Hepatocyte (in vitro differentiated cells): ENCODE measurements around the gene TTPAL. TPM values are rescaled to one million over a fixed set of nuclear protein-coding genes. Genes with fewer than 3 reads are reported as not detected.

Source experiments
- DNase-seq: peaks from one replicate; pipeline ENCODE4 v3.0.0-alpha.2; 2016; ENCODE audit warnings: low spot score
- H2AFZ ChIP-seq: fragments of 200-600 bp; sonication (generic); 2 replicates; pipeline ENCODE4 v1.6.0; 2016; ENCODE audit warnings: antibody characterized with exemption, mild to moderate bottlenecking
- H3K27ac ChIP-seq: fragments of 200-600 bp; sonication (generic); 2 replicates; pipeline ENCODE4 v1.5.1; 2016; ENCODE audit warnings: mild to moderate bottlenecking
- H3K27me3 ChIP-seq: fragments of 200-600 bp; sonication (generic); 2 replicates; pipeline ENCODE4 v1.6.1; 2016
- H3K36me3 ChIP-seq: fragments of 200-600 bp; sonication (generic); replicated peaks from 2 replicates; pipeline ENCODE4 v1.5.1; 2016; ENCODE audit warnings: low read depth; ENCODE audit not compliant: insufficient read depth
- H3K4me1 ChIP-seq: fragments of 200-600 bp; sonication (generic); 2 replicates; pipeline ENCODE4 v1.5.1; 2016; ENCODE audit warnings: mild to moderate bottlenecking, moderate library complexity; ENCODE audit not compliant: insufficient read depth
- H3K4me2 ChIP-seq: fragments of 200-600 bp; sonication (generic); 2 replicates; pipeline ENCODE4 v1.6.0; 2016
- H3K4me3 ChIP-seq: fragments of 200-600 bp; sonication (generic); 2 replicates; pipeline ENCODE4 v1.5.1; 2016; ENCODE audit warnings: mild to moderate bottlenecking
- H3K79me2 ChIP-seq: fragments of 200-600 bp; sonication (generic); 2 replicates; pipeline ENCODE4 v1.6.0; 2017; ENCODE audit warnings: mild to moderate bottlenecking
- H3K9me2 ChIP-seq: fragments of 200-600 bp; sonication (generic); replicated peaks from 2 replicates; pipeline ENCODE4 v1.6.0; 2017; ENCODE audit warnings: mild to moderate bottlenecking; ENCODE audit not compliant: insufficient read depth
- H3K9me3 ChIP-seq: fragments of 200-600 bp; sonication (generic); 2 replicates; pipeline ENCODE4 v1.5.1; 2016; ENCODE audit warnings: low read depth, mild to moderate bottlenecking
- H4K20me1 ChIP-seq: fragments of 200-600 bp; sonication (generic); 2 replicates; pipeline ENCODE4 v1.6.0; 2016; ENCODE audit warnings: mild to moderate bottlenecking; ENCODE audit not compliant: insufficient read depth, poor library complexity, severe bottlenecking
- CTCF ChIP-seq: fragments of 200-600 bp; sonication (generic); IDR thresholded peaks from 2 replicates; pipeline ENCODE4 v1.5.1; 2016; ENCODE audit warnings: antibody characterized with exemption, mild to moderate bottlenecking; ENCODE audit not compliant: poor library complexity
- EZH2 ChIP-seq: fragments of 200-600 bp; sonication (generic); IDR thresholded peaks from 2 replicates; pipeline ENCODE4 v1.6.1; 2016; ENCODE audit warnings: antibody characterized with exemption, mild to moderate bottlenecking, borderline replicate concordance
- EZH2phosphoT487 ChIP-seq: fragments of 200-600 bp; sonication (generic); IDR thresholded peaks from one replicate; pipeline ENCODE4 v1.6.1; 2018; ENCODE audit warnings: antibody characterized with exemption, mild to moderate bottlenecking, low read depth, moderate library complexity; ENCODE audit not compliant: unreplicated experiment, severe bottlenecking
- WGBS: methylation state at CpG from one replicate; pipeline ENCODE4 v1.1.6; 2016; ENCODE audit warnings: low lambda C conversion rate; ENCODE audit errors: missing lambda C conversion rate; 5-methylcytosine and 5-hydroxymethylcytosine counted together
- polyA plus RNA-seq: library from polyadenylated mRNA; unstranded; fragments of >200 nt; fragmentation: Nextera tagmentation; extraction: Ambion mirVana; gene quantifications from 2 replicates; pipeline ENCODE4 v1.2.1, GENCODE V29; 2016
- total RNA-seq: library from RNA; depleted of rRNA; stranded (reverse); fragments of >200 nt; gene quantifications from 2 replicates; pipeline ENCODE4 v1.2.3, GENCODE V29; 2014

TTPAL gene
- total and polyA plus RNA-seq, 2 experiments from 2014 or later = 10.3 to 12.9 TPM

- peaks cover 42% of the 10 kb centered on the region for H4K20me1 ChIP-seq
- peak within 1 kb of the TSS; percentile 99 for H3K27ac ChIP-seq
- no peaks in the 10 kb centered on the region for H3K27me3 ChIP-seq
- peak within 1 kb of the TSS; percentile 74 for H3K4me3 ChIP-seq
- H3K9me2 ChIP-seq = no peaks in the 10 kb centered on the region
- no peaks in the 10 kb centered on the region for H3K9me3 ChIP-seq
- H3K36me3 ChIP-seq = no peaks in the 10 kb centered on the region
- peak within 1 kb of the TSS; percentile 53 for H2AFZ ChIP-seq
- peak within 1 kb of the TSS; percentile 95 for H3K4me2 ChIP-seq
- peak; percentile 98 for DNase-seq
- peak; percentile 39 for TF ChIP-seq CTCF
- TF ChIP-seq EZH2phosphoT487 = no peak
- H3K79me2 ChIP-seq = peaks cover 50% of the 10 kb centered on the region
- peaks cover 25% of the 10 kb centered on the region for H3K4me1 ChIP-seq
- WGBS = under 1% methylated on average over 48 of the region's 49 CpGs
Measured at GRCh38 chr20:44521484-44522481, 46.1 kb downstream of the TTPAL start, which contains the start of gene SERINC3. Gene SERINC3 (minus strand): TSS chr20:44522070. CDS start chr20:44521951, 119 bp downstream.

GRCh38 chr20:44522841-44523240, 47.2 kb downstream of the TTPAL start:
- Histone ChIP-seq H3K4me2 (no peak overlapping the region), H3K9me3 (no peaks in the 10 kb centered on the region), H3K4me3 (no peak overlapping the region), H3K79me2 (peaks cover 39% of the 10 kb centered on the region), H3K9me2 (no peaks in the 10 kb centered on the region), H3K4me1 (peaks cover 22% of the 10 kb centered on the region), H4K20me1 (peaks cover 32% of the 10 kb centered on the region), H3K27me3 (no peaks in the 10 kb centered on the region), H3K36me3 (no peaks in the 10 kb centered on the region), H2AFZ (no peak overlapping the region), H3K27ac (peak overlapping the region; percentile 50)
- TF ChIP-seq EZH2phosphoT487 (no peak), EZH2 (no peak), CTCF (no peak)
- 55% methylated on average over 1 of the region's 1 CpG for WGBS
- DNase-seq = no peak

- Histone ChIP-seq H3K79me2 (peaks cover 30% of the 10 kb centered on the region), H3K36me3 (no peaks in the 10 kb centered on the region), H3K27ac (peak overlapping the region; percentile 42), H3K27me3 (no peaks in the 10 kb centered on the region), H2AFZ (no peak overlapping the region), H3K4me3 (no peak overlapping the region), H3K9me3 (no peaks in the 10 kb centered on the region), H3K4me2 (peak overlapping the region; percentile 44), H4K20me1 (peaks cover 25% of the 10 kb centered on the region), H3K9me2 (no peaks in the 10 kb centered on the region), H3K4me1 (peaks cover 22% of the 10 kb centered on the region)
- no peak for DNase-seq
- no peak for TF ChIP-seq EZH2phosphoT487
- TF ChIP-seq EZH2 = no peak
- no peak for TF ChIP-seq CTCF
- 14% methylated on average over 4 of the region's 4 CpGs for WGBS
Measured at GRCh38 chr20:44523746-44524145, 48.1 kb downstream of the TTPAL start.
